Body of pancreas (tissue), 4 donors: ENCODE measurements around the gene ATIC. TPM values are rescaled to one million over a fixed set of nuclear protein-coding genes. Genes with fewer than 3 reads are reported as not detected.

Source experiments
- ATAC-seq: fragments of 150-250 bp; one replicate; pipeline ENCODE4 v1.9.1; 2016
- DNase-seq, 4 donors: peaks; one replicate each; pipeline ENCODE4 v3.0.0-alpha.2; 2019
- H3K27ac ChIP-seq, 4 donors: fragments of 200-600 bp; sonication (generic); 1 replicate in 3 of 4; 2 replicates in 1 of 4; pipeline versions ENCODE4 v1.5.1 to v1.6.1; 2016 to 2019; ENCODE audit warnings: mild to moderate bottlenecking in 1 of 4, mixed read lengths in 1 of 4, moderate library complexity in 1 of 4
- H3K27me3 ChIP-seq, 2 donors: fragments of 200-600 bp; sonication (generic); one replicate each; pipeline ENCODE4 v1.6.0; 2016; ENCODE audit warnings: mild to moderate bottlenecking in 1 of 2
- H3K36me3 ChIP-seq, 2 donors: fragments of 200-600 bp; sonication (generic); replicated peaks in 1 of 2; 2 replicates each; pipeline ENCODE4 v1.5.1; 2016; ENCODE audit warnings: low read depth in 2 of 2; ENCODE audit not compliant: insufficient read depth in 1 of 2
- H3K4me1 ChIP-seq: fragments of 200-600 bp; sonication (generic); one replicate; pipeline ENCODE4 v1.6.0; 2016
- H3K4me3 ChIP-seq, 2 donors: fragments of 200-600 bp; sonication (generic); 1 replicate in 1 of 2; 2 replicates in 1 of 2; pipeline ENCODE4 v1.5.1; 2016 to 2019
- H3K9me3 ChIP-seq, 3 donors: fragments of 200-600 bp; sonication (generic); 1 replicate in 2 of 3; 2 replicates in 1 of 3; pipeline ENCODE4 v1.5.1; 2016
- CTCF ChIP-seq, 7 experiments: fragments of 450-650 bp in 4 of 7; fragments of 200-600 bp in 3 of 7; sonication (generic) in 3 of 7; IDR thresholded peaks; one replicate each; pipeline ENCODE4 v1.5.1; 2016 to 2019; ENCODE audit warnings: antibody characterized with exemption in 7 of 7
- POLR2A ChIP-seq, 3 donors: fragments of 450-650 bp; IDR thresholded peaks; one replicate each; pipeline ENCODE4 v1.6.1; 2016; ENCODE audit warnings: antibody characterized with exemption in 3 of 3, mild to moderate bottlenecking in 2 of 3
- WGBS, 2 donors: methylation state at CpG; one replicate each; pipeline ENCODE4 v1.1.5; 2017; 5-methylcytosine and 5-hydroxymethylcytosine counted together
- intact Hi-C: fragments of 100-400 bp; cut with DNase I; formaldehyde crosslinking; loops from one replicate; pipeline ENCODE4 v1.15.1; 2023
- total RNA-seq, 2 donors: library from RNA; depleted of rRNA; stranded (reverse); fragments of >200 nt; gene quantifications; one replicate each; pipeline ENCODE4 v1.1.0, GENCODE V29; 2016

ATIC gene
- total RNA-seq, 2 donors from 2014 or later = 30.3 to 38.1 TPM

GRCh38 chr2:215397632-215398341, 85.9 kb downstream of the ATIC start:
- Histone ChIP-seq H3K4me3 (no peak overlapping the region), H3K4me1 (peaks cover 5% of the 10 kb centered on the region), H3K27me3 (no peaks in the 10 kb centered on the region), H3K9me3 (no peaks in the 10 kb centered on the region), H3K27ac (no peak overlapping the region), H3K36me3 (no peaks in the 10 kb centered on the region)
- intact Hi-C loops = no loop called here
- WGBS, 2 donors = 40 to 43% methylated on average over 9 of the region's 9 CpGs
- ATAC-seq (no peak), DNase-seq (no peak)
- TF ChIP-seq CTCF (IDR thresholded peaks at IDR 0.05) = no peak
- TF ChIP-seq POLR2A (IDR thresholded peaks at IDR 0.05) = no peak

GRCh38 chr2:215399067-215399716, 87.3 kb downstream of the ATIC start:
- intact Hi-C loops = no loop called here
- no peaks in the 10 kb centered on the region for H3K27me3 ChIP-seq
- H3K9me3 ChIP-seq = no peaks in the 10 kb centered on the region
- no peak for TF ChIP-seq CTCF (IDR thresholded peaks at IDR 0.05)
- no peak for TF ChIP-seq POLR2A (IDR thresholded peaks at IDR 0.05)
- DNase-seq (no peak), ATAC-seq (no peak)
- H3K4me3 ChIP-seq = no peak overlapping the region
- no peak overlapping the region for H3K27ac ChIP-seq
- peaks cover 5% of the 10 kb centered on the region for H3K4me1 ChIP-seq
- 79% methylated on average over 3 of the region's 3 CpGs for WGBS, 2 donors
- no peaks in the 10 kb centered on the region for H3K36me3 ChIP-seq

Other genes starting within 250 kb of the ATIC start
- not detected for gene ABCA12, start 173.4 kb upstream of the ATIC start, total RNA-seq
- 10 to 100 TPM; 27.4 to 53.7 TPM for gene FN1, start 124.0 kb downstream of the ATIC start, total RNA-seq